A204.1 (cell line): Measurements from ENCODE around the gene SLC9A3.
"Not testable (repeated sequence)": the region's sequence is repeated elsewhere in the genome, so short reads cannot be mapped to it uniquely, and the experiment has no call there.

ENCODE experiments used
- FAIRE-seq: peaks from 2 replicates; lab custom pipeline; 2012; peaks lifted over from hg19 to GRCh38; lab: Jason Lieb, UNC

The SLC9A3 gene

DNA sequence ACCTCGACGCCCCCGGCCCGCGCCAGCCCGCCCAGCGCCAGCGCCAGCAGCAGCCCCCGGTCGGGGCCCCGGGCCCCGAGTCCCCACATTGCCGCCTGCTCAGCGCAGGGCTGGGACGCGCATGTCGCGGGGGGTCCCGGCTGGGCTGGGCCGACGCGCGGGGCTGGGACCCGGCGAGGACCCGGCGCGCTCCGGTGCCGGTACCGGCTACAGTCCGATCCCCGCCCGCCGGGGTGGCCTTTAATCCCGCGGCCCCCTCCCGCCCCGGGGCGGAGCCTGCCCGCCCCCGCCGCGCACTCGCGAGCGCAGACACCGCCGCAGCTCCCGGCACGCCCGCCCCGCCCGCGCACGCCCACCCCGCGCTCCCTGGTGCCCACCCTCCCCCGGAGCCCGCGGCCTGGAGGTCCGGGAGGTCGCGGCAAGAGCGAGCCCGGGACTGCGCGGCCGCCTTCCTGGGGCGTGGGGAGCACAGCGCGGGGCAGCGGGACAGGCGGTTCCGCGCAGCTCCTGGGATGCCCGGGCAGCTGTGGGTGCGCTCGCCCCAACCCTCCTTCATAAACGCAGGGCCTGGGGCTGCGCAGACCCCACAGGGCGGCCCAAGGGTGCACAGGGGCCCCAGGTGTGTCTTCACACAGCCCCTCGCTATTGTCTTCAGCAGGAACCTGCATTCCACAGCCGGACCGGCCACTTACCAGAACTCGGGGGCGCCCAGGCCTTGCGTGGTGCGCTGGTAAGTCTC, at the start of gene SLC9A3:
Gene SLC9A3 (minus strand): TSS at position 216 of the 739 bp plus-strand sequence.
- no peak for FAIRE-seq

DNA sequence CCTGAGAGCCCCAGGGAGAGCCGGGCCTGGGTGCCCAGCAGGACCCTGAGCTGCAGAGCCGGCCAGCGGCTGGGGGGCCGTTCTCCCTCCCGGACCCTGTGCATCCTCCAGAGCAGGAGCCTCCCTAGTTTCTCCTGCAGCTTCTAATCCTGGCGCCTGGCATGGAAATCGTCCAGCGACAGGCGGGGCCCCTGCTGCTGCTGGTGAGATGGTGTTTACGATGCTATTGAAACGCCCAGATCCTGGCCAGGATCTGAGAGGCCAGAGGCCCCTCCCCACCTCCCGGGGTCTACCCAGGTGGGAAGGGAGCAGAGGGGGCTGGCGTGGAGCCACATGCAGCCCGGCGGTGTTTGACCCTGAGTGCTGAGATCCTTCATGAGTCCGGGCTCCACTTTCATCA, 49.7 kb upstream of the SLC9A3 start:
- no peak for FAIRE-seq

DNA sequence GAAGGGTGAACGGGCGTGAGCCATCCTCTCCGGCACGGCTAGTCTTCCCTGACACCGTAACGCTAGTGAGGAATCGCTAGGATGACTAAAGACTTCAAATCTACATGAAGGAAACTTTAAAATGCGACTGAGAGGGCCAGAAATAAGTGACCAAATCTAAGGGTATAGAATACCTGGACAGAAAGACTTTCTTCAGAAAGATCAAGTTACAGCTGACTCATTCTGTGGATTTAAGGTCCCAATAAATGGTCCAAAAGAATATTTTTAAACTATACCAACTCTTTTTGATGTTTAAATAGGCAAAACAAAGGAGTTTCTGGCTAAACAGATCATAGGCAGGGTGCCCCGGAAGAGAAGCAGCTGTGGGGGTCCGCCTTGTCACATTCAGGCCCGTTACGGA, 49.0 kb upstream of the SLC9A3 start:
- no peak for FAIRE-seq

- FAIRE-seq: no peak
Measured at GRCh38 chr5:572398-573019, 48.3 kb upstream of the SLC9A3 start.

DNA sequence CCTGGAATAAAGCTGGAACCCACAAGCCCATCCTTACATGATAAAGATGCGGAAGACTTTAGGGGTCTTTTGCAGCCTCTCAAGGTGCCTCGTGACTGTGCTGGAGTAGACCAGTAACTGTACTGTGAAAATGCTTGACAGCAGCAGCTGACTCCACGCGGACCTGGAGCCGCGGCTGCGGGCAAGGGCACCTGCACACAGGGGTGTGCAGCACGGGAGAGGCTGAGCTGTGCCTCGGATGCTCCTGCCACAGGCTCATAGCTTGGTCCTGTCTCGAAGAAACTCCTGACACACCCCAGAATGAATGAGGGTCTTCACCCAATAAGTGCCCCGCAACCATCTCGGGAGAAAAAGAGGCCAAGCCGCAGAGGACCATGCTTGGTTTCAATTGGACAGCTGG, 47.5 kb upstream of the SLC9A3 start:
- FAIRE-seq: no peak

GRCh38 chr5:570886-571285, 46.6 kb upstream of the SLC9A3 start:
- FAIRE-seq: no peak

DNA sequence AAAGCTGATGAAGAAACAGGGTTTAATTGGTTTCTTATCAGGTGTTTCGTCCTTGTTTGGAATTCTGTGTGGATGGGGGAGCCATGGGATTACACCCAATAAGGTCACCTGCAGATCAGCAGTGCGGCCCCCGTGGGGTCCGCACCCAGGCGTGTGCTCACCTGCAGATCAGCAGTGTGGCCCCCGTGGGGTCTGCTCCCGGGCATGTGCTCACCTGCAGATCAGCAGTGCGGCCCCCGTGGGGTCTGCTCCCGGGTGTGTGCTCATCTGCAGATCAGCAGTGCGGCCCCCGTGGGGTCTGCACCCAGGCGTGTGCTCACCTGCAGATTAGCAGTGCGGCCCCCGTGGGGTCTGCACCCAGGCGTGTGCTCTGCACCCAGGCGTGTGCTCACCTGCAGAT, 46.2 kb upstream of the SLC9A3 start:
- no peak for FAIRE-seq

- FAIRE-seq: no peak
Measured at GRCh38 chr5:569868-570361, 45.7 kb upstream of the SLC9A3 start.

DNA sequence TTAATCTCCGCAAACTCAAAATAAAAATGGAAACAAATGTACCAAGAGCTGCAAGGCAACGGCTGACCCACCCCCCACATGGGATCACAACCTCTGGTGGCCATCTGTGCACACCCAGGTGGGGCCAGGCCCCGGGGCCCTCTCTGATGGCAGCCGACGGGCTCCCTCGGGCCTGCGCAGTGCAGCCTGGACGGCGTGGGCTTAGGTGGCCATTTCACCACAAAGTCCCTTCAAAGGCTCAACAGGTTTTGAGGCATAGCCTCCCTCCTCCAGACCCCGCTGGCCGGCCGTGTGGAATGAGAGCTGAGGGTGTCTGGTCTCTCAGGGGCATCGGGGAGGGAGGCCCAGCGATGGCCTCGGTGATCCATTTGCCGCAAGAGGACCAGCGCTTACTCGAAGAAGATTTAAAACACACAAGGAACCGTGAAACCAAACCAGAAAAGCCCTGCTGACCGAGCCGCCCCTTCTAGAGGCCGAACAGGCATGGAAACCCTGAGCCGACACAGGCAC, 45.2 kb upstream of the SLC9A3 start:
- no peak for FAIRE-seq

- no peak for FAIRE-seq
Measured at GRCh38 chr5:568809-569208, 44.6 kb upstream of the SLC9A3 start.

DNA sequence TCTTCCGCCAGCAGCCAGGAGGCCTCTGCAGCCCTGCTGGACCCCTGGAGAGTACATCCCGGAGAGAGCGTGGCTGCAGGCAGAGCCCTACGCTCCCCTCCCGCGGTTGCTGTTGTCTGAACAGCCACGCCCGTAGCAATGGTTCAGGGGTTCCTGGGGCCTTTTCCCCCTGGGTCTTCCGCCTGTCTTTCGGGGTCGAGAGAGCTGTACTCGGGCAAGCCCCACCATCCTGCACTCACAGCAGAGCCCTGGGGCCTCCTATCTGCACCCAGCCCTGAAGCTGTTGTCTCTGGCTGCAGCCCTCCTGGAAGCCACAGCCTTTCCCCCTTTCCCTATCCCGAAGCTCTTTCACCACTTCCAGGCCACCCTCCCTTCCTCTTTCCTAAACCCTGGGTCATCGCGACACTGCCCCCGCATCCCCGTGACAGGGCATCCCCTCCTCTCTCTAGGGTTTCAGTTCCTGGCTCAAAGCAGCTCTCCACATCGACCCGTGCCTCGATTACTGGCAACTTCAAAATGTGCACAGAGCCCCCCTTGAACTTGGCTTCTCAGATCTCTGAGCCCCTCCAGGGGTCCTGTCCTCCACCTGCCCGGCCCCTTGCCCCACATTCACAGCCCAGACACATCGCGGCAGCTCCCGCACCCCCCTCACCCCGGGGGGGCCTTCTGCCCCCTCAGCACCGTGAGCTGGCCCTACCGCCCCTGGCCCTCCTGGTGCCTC, 44.0 kb upstream of the SLC9A3 start:
- FAIRE-seq: no peak

- no peak for FAIRE-seq
Measured at GRCh38 chr5:567664-568060, 43.4 kb upstream of the SLC9A3 start.

- FAIRE-seq: no peak
Measured at GRCh38 chr5:566636-567309, 42.5 kb upstream of the SLC9A3 start.

DNA sequence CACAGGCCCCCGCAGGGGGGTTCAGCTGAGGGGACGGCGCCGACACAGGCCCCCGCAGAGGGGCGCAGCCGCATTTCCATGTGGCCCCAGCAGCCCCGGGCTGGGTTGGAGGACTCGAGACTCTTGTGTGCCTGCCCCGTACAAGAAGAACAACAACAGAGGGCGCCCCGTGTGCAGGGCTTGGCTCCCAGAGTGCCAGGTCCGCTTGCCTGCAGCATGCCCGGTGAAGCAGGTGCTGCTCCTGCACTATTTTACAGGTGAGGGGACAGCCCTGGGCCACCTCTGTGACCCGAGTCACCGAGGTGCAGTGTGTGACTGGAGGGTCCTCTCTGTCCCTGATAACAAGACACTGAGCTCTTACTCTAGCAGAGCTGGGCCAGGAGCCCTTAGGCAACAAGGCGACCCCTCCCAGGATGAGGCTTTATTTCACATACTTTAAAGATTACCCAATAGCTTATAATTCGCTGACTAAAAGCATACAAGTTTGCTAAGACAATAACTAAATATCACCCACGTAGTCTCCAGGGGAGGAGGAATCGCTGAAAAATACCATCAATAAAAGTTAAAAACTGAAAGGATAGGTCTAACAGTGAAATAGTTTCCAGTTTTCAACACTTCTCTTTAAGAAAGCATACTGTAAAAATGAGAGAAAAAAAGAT, 41.7 kb upstream of the SLC9A3 start:
- FAIRE-seq: no peak

GRCh38 chr5:561408-561807, 37.2 kb upstream of the SLC9A3 start:
- no peak for FAIRE-seq

DNA sequence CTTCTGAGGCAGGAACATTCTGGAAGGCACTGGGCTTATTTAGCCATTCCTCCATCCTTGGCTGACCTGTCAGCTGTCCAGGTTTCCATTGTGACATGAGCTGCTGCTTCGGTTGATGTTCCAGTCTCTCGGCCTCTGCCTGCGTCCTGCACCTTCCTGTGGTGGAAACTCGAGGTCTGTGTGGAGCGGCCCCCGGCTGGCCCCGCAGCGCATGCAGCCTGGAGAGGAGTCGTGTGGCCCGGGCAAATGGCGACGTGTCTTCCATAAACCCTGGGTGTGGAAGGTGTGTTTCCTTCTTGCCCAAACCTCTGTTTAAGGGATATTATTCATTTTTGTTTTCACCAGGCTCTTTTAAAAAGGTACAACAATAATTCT, 36.5 kb upstream of the SLC9A3 start:
- no peak for FAIRE-seq

DNA sequence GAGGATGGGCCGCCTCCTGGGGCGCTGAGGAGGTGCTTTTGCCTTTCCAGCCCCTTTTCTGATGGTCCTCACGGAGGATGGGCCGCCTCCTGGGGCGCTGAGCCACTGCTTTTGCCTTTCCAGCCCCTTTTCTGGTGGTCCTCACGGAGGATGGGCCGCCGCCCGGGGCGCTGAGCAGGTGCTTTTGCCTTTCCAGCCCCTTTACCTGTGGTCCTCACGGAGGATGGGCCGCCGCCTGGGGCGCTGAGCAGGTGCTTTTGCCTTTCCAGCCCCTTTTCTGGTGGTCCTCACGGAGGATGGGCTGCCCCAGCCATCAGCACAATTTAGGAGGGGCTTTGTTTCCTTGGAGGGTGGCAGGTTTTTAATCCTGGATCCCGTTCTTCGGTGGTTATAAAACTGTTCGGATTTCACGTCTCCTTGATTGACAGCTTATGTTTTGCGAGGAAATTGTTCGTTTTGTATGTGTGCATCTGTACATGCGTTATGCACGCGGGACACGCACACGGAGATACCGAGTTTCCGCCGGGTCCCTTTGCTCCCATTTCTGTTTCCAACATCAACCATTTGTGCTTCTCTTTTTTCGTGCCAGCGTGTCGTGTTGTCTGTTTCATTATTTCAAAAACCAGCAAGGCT, 34.7 kb upstream of the SLC9A3 start:
- no peak for FAIRE-seq

DNA sequence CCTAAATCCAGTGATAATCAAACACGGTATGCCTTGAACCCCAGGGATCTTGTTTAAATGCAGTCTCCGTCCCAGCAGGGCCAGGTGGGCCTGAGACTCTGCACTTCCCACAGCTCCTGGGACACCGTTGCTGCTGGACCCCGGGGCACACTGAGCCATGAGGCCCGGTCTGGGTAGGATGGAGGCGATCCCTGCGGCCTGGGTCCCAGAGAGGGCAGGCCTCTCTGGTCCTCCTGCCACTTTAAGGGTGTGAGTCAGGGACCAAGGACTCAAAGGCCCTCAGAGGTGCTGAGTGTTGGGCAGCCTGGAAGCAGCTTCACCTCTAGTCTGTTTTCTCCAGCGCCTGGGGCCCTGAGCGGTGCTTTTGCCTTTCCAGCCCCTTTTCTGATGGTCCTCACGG, 34.1 kb upstream of the SLC9A3 start:
- FAIRE-seq: no peak

- not testable (repeated sequence) for FAIRE-seq
Measured at GRCh38 chr5:557917-558316, 33.7 kb upstream of the SLC9A3 start.

DNA sequence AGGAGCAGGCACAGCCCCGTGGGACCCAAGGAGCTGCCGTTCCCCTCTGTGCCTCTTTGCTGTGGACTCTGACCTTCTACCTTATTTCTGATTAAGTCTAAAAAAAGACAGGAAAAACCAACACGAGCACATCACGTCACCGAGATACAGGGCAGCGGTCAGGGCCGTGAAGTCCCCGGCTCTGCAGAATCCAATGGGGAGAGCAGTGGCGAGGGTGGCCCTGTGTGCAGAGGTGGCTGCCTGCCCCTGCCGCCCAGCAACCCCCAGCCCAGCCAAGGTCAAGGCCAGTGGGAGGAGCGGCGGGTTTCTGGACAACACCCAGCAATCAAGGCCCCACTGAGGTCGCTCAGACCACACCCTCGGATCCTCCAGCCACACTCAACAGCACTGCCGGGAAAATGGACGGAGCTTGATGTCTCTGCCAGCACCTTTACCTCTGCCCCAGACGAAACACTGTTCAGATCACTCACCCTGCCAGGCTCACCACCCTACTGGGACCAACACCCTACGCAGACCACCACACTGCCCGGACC, 32.7 kb upstream of the SLC9A3 start:
- FAIRE-seq: no peak

- no peak for FAIRE-seq
Measured at GRCh38 chr5:555058-555623, 30.9 kb upstream of the SLC9A3 start.
